ENCODE results near the gene ZFAND5. TPM values are rescaled to one million over a fixed set of nuclear protein-coding genes. Genes with fewer than 3 reads are reported as not detected.
A peak's percentile ranks its signal among the peaks of the same experiment; 100 is the strongest.

Gene ZFAND5
- polyA plus RNA-seq, 1 of the 3 experiments (the other 2 are of a cell fraction), result 58.8 TPM

GRCh38 chr9:72362118-72362531 lies 2.9 kb downstream of the ZFAND5 start:
- no peak overlapping the region for H2AFZ ChIP-seq (ENCODE audit: low read depth)
- WGBS (ENCODE audit: low lambda C conversion rate), result 16% methylated on average over 2 of the region's 2 CpGs
- H3K36me3 ChIP-seq (replicated peaks in 1 of 2; ENCODE audit: control insufficient read depth in 1 of 2, insufficient read depth in 2 of 2, low read length in 1 of 2), result peaks cover 44 to 60% of the 10 kb centered on the region in 2 experiments
- peak overlapping the region; percentile 86 for H3K4me2 ChIP-seq
- TF ChIP-seq JUND (IDR thresholded peaks at IDR 0.05) (no peak), FOSL2 (IDR thresholded peaks at IDR 0.05; ENCODE audit: borderline replicate concordance, low read depth) (0 out of 2 replicates have a peak, but pooled peaks have one; percentile 14), MAX (IDR thresholded peaks at IDR 0.05; ENCODE audit: low read depth) (peak; percentile 7; the same call in 1 of the 2 replicates), POLR2AphosphoS5 (IDR thresholded peaks at IDR 0.05; ENCODE audit: low read depth, low read length) (no peak), RFX5 (IDR thresholded peaks at IDR 0.05; ENCODE audit: low read length) (no peak), CTCF (IDR thresholded peaks at IDR 0.05) (no peak)
- peak overlapping the region; percentile 98; the same call in 1 of the 2 replicates for H3K9ac ChIP-seq
- ChIA-PET CTCF (interaction anchor here (1.3 kb wide), 1 partner anchor 69 kb away, joined by 4 read pairs; no protein-coding TSS in a partner anchor), POLR2A (no interaction called here)
- H3K9me3 ChIP-seq, result no peaks in the 10 kb centered on the region
- no peaks in the 10 kb centered on the region for H3K27me3 ChIP-seq (ENCODE audit: insufficient read depth)
- H3K9me2 ChIP-seq, result no peaks in the 10 kb centered on the region
- peak overlapping the region; percentile 84 to 85 for H3K4me3 ChIP-seq (ENCODE audit: low read depth in 2 of 2, low read length in 1 of 2)
- H3K4me1 ChIP-seq (ENCODE audit: control insufficient read depth in 1 of 2, insufficient read depth in 2 of 2, low read depth in 1 of 2, low read length in 1 of 2), result peaks cover 21 to 31% of the 10 kb centered on the region in 2 experiments; a peak in 3 of 4 replicates
- H3K27ac ChIP-seq (ENCODE audit: low read depth in 2 of 2, low read length in 1 of 2), result peak overlapping the region; percentile 22 to 99; a peak in 3 of 4 replicates
- no peak for DNase-seq
- peaks cover 18% of the 10 kb centered on the region for H3F3A ChIP-seq (replicated peaks; ENCODE audit: insufficient read depth)
- H3K79me2 ChIP-seq (ENCODE audit: insufficient read depth), result peaks cover 77% of the 10 kb centered on the region
- peaks cover 69% of the 10 kb centered on the region for H4K20me1 ChIP-seq (ENCODE audit: insufficient read depth)

- TF ChIP-seq RFX5 (IDR thresholded peaks at IDR 0.05; ENCODE audit: low read length) (no peak), NFIC (IDR thresholded peaks at IDR 0.05; ENCODE audit: borderline replicate concordance) (no peak)
- peak overlapping the region in 1 of 2 experiments; percentile 99; a peak in 1 of 4 replicates for H3K27ac ChIP-seq (ENCODE audit: low read depth in 2 of 2, low read length in 1 of 2)
- H3K27me3 ChIP-seq (ENCODE audit: insufficient read depth), result no peaks in the 10 kb centered on the region
- peak overlapping the region; percentile 86; the same call in 1 of the 2 replicates for H3K4me2 ChIP-seq
- H4K20me1 ChIP-seq (ENCODE audit: insufficient read depth), result peaks cover 78% of the 10 kb centered on the region
- H3F3A ChIP-seq (replicated peaks; ENCODE audit: insufficient read depth), result peaks cover 18% of the 10 kb centered on the region
- 59% methylated on average over 3 of the region's 3 CpGs for WGBS (ENCODE audit: low lambda C conversion rate)
- no peaks in the 10 kb centered on the region for H3K9me3 ChIP-seq
- peaks cover 21 to 34% of the 10 kb centered on the region in 2 experiments; a peak in 3 of 4 replicates for H3K4me1 ChIP-seq (ENCODE audit: control insufficient read depth in 1 of 2, insufficient read depth in 2 of 2, low read depth in 1 of 2, low read length in 1 of 2)
- peak overlapping the region; percentile 33 to 85; a peak in 2 of 4 replicates for H3K4me3 ChIP-seq (ENCODE audit: low read depth in 2 of 2, low read length in 1 of 2)
- H3K9me2 ChIP-seq, result no peaks in the 10 kb centered on the region
- no peak for DNase-seq
- H2AFZ ChIP-seq (ENCODE audit: low read depth), result no peak overlapping the region
- ChIA-PET CTCF (no interaction called here), POLR2A (no interaction called here)
- peaks cover 53 to 69% of the 10 kb centered on the region in 2 experiments for H3K36me3 ChIP-seq (replicated peaks in 1 of 2; ENCODE audit: control insufficient read depth in 1 of 2, insufficient read depth in 2 of 2, low read length in 1 of 2)
- H3K79me2 ChIP-seq (ENCODE audit: insufficient read depth), result peaks cover 86% of the 10 kb centered on the region
- H3K9ac ChIP-seq, result peak overlapping the region; percentile 98; the same call in 1 of the 2 replicates
Observed at GRCh38 chr9:72361217-72361616, 3.8 kb downstream of the ZFAND5 start.

GRCh38 chr9:72360324-72360723 lies 4.7 kb downstream of the ZFAND5 start:
- Histone ChIP-seq H4K20me1 (ENCODE audit: insufficient read depth) (peaks cover 87% of the 10 kb centered on the region), H3K27me3 (ENCODE audit: insufficient read depth) (no peaks in the 10 kb centered on the region), H3K9me3 (no peaks in the 10 kb centered on the region), H3K9ac (no peak overlapping the region), H2AFZ (ENCODE audit: low read depth) (no peak overlapping the region), H3K9me2 (no peaks in the 10 kb centered on the region), H3K79me2 (ENCODE audit: insufficient read depth) (peaks cover 95% of the 10 kb centered on the region), H3F3A (replicated peaks; ENCODE audit: insufficient read depth) (peaks cover 11% of the 10 kb centered on the region), H3K27ac (ENCODE audit: low read depth in 2 of 2, low read length in 1 of 2) (no peak overlapping the region), H3K4me1 (ENCODE audit: control insufficient read depth in 1 of 2, insufficient read depth in 2 of 2, low read depth in 1 of 2, low read length in 1 of 2) (peaks cover 21 to 34% of the 10 kb centered on the region in 2 experiments; a peak in 3 of 4 replicates), H3K36me3 (replicated peaks in 1 of 2; ENCODE audit: control insufficient read depth in 1 of 2, insufficient read depth in 2 of 2, low read length in 1 of 2) (peaks cover 62 to 78% of the 10 kb centered on the region in 2 experiments), H3K4me2 (peak overlapping the region; percentile 86; the same call in 1 of the 2 replicates), H3K4me3 (ENCODE audit: low read depth in 2 of 2, low read length in 1 of 2) (peak overlapping the region in 1 of 2 experiments; percentile 33; a peak in 1 of 4 replicates)
- no peak for DNase-seq
- TF ChIP-seq ELF1 (IDR thresholded peaks at IDR 0.05), result no peak
- no peak for TF ChIP-seq USF1 (IDR thresholded peaks at IDR 0.05; ENCODE audit: borderline replicate concordance, low read depth)
- no peak for TF ChIP-seq FOXM1 (IDR thresholded peaks at IDR 0.05; ENCODE audit: low read depth)
- no peak for TF ChIP-seq RXRA (IDR thresholded peaks at IDR 0.05; ENCODE audit: borderline replicate concordance, low read depth)
- no peak for TF ChIP-seq EZH2phosphoT487 (IDR thresholded peaks at IDR 0.05; ENCODE audit: borderline replicate concordance, low read depth)
- TF ChIP-seq JUND (IDR thresholded peaks at IDR 0.05), result no peak
- no peak for TF ChIP-seq GATA2 (CRISPR knock-in tag; IDR thresholded peaks at IDR 0.05)
- ChIA-PET POLR2A (no interaction called here), CTCF (no interaction called here)
